T-cell (primary cell): ENCODE data around the gene CNPY4. TPM values are rescaled to one million over a fixed set of nuclear protein-coding genes. Genes with fewer than 3 reads are reported as not detected.

ENCODE experiments used
- ATAC-seq, 4 experiments: fragments of 200-7000 bp in 3 of 4; fragments of 150-1000 bp in 1 of 4; cut with Tn5 transposase; replicated peaks in 1 of 4; 1 replicate in 3 of 4; 2 replicates in 1 of 4; pipeline ENCODE4 v1.10.0; 2021; ENCODE audit warnings: moderate library complexity in 3 of 4, mild to moderate bottlenecking in 2 of 4, moderate number of reproducible peaks in 1 of 4
- CTCF ChIA-PET, 2 donors: fragments of 300-600 bp; sonication (Branson Sonifier 250); formaldehyde crosslinking; loops; one replicate each; lab custom pipeline; 2022; ENCODE audit warnings: antibody characterized with exemption in 2 of 2; lab: Charles Lee
- POLR2A ChIA-PET, 2 donors: fragments of 300-600 bp; sonication (Branson Sonifier 250); formaldehyde crosslinking; loops; one replicate each; lab custom pipeline; 2022; ENCODE audit warnings: antibody characterized with exemption in 2 of 2; lab: Charles Lee
- DNase-seq, 35 experiments: peaks; one replicate each; pipeline versions ENCODE4 v3.0.0 to v3.0.0-alpha.2; 2013 to 2023
- H3K27ac ChIP-seq: one replicate; pipeline ENCODE4 v1.5.1; 2013; ENCODE audit warnings: low read length
- H3K27me3 ChIP-seq, 2 experiments: replicated peaks in 1 of 2; 1 replicate in 1 of 2; 2 replicates in 1 of 2; pipeline versions ENCODE4 v1.6.1 to v1.7.0; 2013; ENCODE audit warnings: low read length in 1 of 2, mixed read lengths in 1 of 2; ENCODE audit not compliant: control insufficient read depth in 2 of 2, insufficient read depth in 2 of 2; ENCODE audit errors: extremely low read depth in 1 of 2
- H3K36me3 ChIP-seq, 2 donors: 1 replicate in 1 of 2; 2 replicates in 1 of 2; pipeline versions ENCODE4 v1.6.1 to v1.7.0; 2013; ENCODE audit warnings: low read length in 1 of 2; ENCODE audit not compliant: control insufficient read depth in 2 of 2, insufficient read depth in 1 of 2; ENCODE audit errors: extremely low read depth in 1 of 2
- H3K4me1 ChIP-seq, 2 experiments: 1 replicate in 1 of 2; 2 replicates in 1 of 2; pipeline versions ENCODE4 v1.6.1 to v1.7.0; 2013; ENCODE audit warnings: low read length in 2 of 2, mixed read lengths in 1 of 2; ENCODE audit not compliant: insufficient read depth in 2 of 2, control insufficient read depth in 1 of 2; ENCODE audit errors: extremely low read depth in 1 of 2
- H3K4me3 ChIP-seq, 2 donors: 1 replicate in 1 of 2; 2 replicates in 1 of 2; pipeline versions ENCODE4 v1.5.1 to v1.7.0; 2013; ENCODE audit warnings: mild to moderate bottlenecking in 2 of 2, low read length in 1 of 2, moderate library complexity in 1 of 2; ENCODE audit not compliant: control insufficient read depth in 1 of 2; ENCODE audit errors: extremely low read depth in 1 of 2
- H3K9me3 ChIP-seq: 2 replicates; pipeline ENCODE4 v1.7.0; 2013
- H3K27ac Mint-ChIP-seq, 2 donors: one replicate each; pipeline ENCODE4 v1.8.0; 2020 to 2021; ENCODE audit warnings: mild to moderate bottlenecking in 2 of 2, mixed read lengths in 2 of 2
- H3K27me3 Mint-ChIP-seq, 2 donors: one replicate each; pipeline ENCODE4 v1.8.0; 2021 to 2022; ENCODE audit warnings: mixed read lengths in 2 of 2
- H3K36me3 Mint-ChIP-seq: one replicate; pipeline ENCODE4 v1.8.0; 2021; ENCODE audit warnings: mixed read lengths
- H3K4me1 Mint-ChIP-seq, 3 donors: one replicate each; pipeline ENCODE4 v1.8.0; 2020 to 2022; ENCODE audit warnings: mixed read lengths in 3 of 3, mild to moderate bottlenecking in 1 of 3
- H3K4me3 Mint-ChIP-seq, 3 donors: one replicate each; pipeline ENCODE4 v1.8.0; 2020 to 2022; ENCODE audit warnings: mild to moderate bottlenecking in 3 of 3, mixed read lengths in 3 of 3, moderate library complexity in 3 of 3
- H3K9me3 Mint-ChIP-seq, 3 donors: one replicate each; pipeline ENCODE4 v1.8.0; 2020 to 2022; ENCODE audit warnings: mixed read lengths in 3 of 3
- WGBS: methylation state at CpG from one replicate; pipeline ENCODE4 v1.1.5; 2013; ENCODE audit warnings: missing lambda C conversion rate; ENCODE audit not compliant: insufficient coverage; 5-methylcytosine and 5-hydroxymethylcytosine counted together
- total RNA-seq, 35 experiments: library from RNA in 6 of 35; stranded (reverse) in 6 of 35; fragments of 120-200 nt in 1 of 35; gene quantifications; one replicate each; pipeline versions ENCODE4 v1.2.1 to v1.2.4 and lab custom pipeline; 2013 to 2026

CNPY4 gene
- total RNA-seq (10 to 100 TPM; 23.9 to 90.0 (median 79.6) TPM), total RNA-seq (lab: John Stamatoyannopoulos, UW) (3.3 to 112 (median 26.4) reads per million in 29 experiments)
- 35.6 TPM for total RNA-seq (2013)

GRCh38 chr7:100119072-100119969, at the start of gene CNPY4, which contains the start of gene TAF6:
Gene CNPY4, plus strand, starts transcription at chr7:100119634. Its CDS starts 111 bp downstream, at chr7:100119745.
Gene TAF6, minus strand, starts transcription at chr7:100119358. Its CDS starts 5,149 bp downstream, at chr7:100114209.
- ATAC-seq (peak; percentile 72 to 79 (median 77)), DNase-seq (peak; percentile 86 to 97 (median 93))
- no peaks in the 10 kb centered on the region for H3K9me3 ChIP-seq
- peak within 1 kb of the TSS; percentile 98 for H3K27ac ChIP-seq
- Mint-ChIP-seq H3K9me3 (no peaks in the 10 kb centered on the region), H3K4me3 (peak within 1 kb of the TSS; percentile 86 to 98 (median 96)), H3K27me3 (no peaks in the 10 kb centered on the region), H3K36me3 (peaks cover 8% of the 10 kb centered on the region), H3K4me1 (peaks cover 29 to 37% (median 29%) of the 10 kb centered on the region in 3 donors), H3K27ac (peak within 1 kb of the TSS; percentile 99)
- POLR2A ChIA-PET, result interaction anchor here in 1 of 2 donors (1.2 kb wide), 1 partner anchor 18 kb away, joined by 4 read pairs; the partner anchor contains the start of genes AP4M1 and MCM7
- H3K4me3 ChIP-seq, result peak within 1 kb of the TSS; percentile 92 to 98
- WGBS, result 0% methylated on average over 35 of the region's 49 CpGs
- peaks cover 9 to 29% of the 10 kb centered on the region in 2 experiments for H3K4me1 ChIP-seq
- H3K27me3 ChIP-seq, result no peaks in the 10 kb centered on the region
- CTCF ChIA-PET, result interaction anchor here in 1 of 2 donors (0.6 to 1.8 kb wide), 8 partner anchors 12 to 1075 kb away, joined by 3 to 9 read pairs (median 4); partner anchors contain the start of genes AP4M1, MCM7 and TRIM4
- peaks cover 0 to 12% of the 10 kb centered on the region in 2 donors for H3K36me3 ChIP-seq

DNA sequence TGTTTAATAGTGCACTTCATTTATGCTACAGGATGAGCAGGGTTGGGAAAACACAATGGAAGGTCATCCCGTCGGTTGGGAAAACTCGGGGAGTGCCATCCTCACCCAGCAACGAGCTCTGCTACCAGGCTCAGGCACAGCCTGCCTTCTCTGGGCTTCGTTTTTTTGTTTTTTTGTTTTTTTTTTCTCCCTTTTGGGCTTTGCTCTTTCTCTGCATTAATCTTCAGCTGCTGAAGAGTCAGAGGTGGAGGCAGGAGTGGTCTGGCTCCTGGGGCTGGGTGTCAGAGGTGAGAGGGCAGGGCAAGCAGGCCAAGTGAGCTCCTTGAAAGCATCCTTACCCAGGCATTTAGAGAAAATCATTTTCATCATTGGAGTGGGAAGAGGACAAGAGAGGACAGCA, 49.4 kb upstream of the CNPY4 start:
- no peak for DNase-seq
- WGBS, result no CpG with 5 or more reads among the region's 5 CpGs
- Mint-ChIP-seq H3K36me3 (peaks cover 60% of the 10 kb centered on the region), H3K27me3 (no peaks in the 10 kb centered on the region), H3K4me1 (no peaks in the 10 kb centered on the region), H3K4me3 (no peak overlapping the region), H3K27ac (no peak overlapping the region), H3K9me3 (peaks cover 11 to 22% (median 20%) of the 10 kb centered on the region in 3 donors)
- Histone ChIP-seq H3K9me3 (peaks cover 5% of the 10 kb centered on the region), H3K27ac (no peak overlapping the region), H3K4me1 (no peaks in the 10 kb centered on the region), H3K4me3 (no peak overlapping the region), H3K36me3 (peaks cover 42 to 52% of the 10 kb centered on the region in 2 donors), H3K27me3 (no peaks in the 10 kb centered on the region)
- ChIA-PET CTCF (interaction anchor here (0.7 kb wide), 2 partner anchors 80 to 174 kb away, joined by 6 to 8 read pairs; no protein-coding TSS in a partner anchor), POLR2A (interaction anchor here (0.6 to 0.7 kb wide), 2 partner anchors 30 to 452 kb away, joined by 5 to 7 read pairs; no protein-coding TSS in a partner anchor)
- ATAC-seq, result no peak

DNA sequence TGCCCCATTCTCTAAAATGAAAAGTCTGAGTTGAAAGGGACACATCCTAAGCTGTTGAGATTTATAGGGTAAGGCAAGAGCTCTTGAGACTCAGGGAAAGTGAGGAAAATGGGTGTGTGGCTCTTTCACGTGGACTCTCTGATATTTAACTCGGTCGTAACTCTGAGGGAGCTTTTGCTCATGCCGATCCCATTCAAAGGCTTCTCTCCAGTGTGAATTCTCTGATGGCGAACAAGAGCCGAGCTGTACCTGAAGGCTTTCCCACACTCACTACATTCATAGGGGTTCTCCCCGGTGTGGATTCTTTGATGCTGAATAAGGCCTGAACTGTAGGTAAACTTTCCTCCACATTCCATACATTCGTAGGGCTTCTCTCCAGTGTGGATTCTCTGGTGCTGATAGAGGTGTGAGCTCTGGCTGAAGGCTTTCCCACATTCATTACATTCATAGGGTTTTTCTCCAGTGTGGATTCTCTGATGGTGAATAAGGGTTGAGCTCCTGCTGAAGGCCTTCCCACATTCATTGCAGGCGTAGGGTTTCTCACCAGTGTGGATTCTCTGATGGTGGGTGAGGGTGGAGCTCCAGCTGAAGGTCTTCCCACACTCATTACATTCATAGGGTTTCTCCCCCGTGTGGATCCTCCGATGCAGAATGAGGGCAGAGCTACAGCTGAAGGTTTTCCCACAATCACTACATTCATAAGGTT, 48.3 kb upstream of the CNPY4 start:
- no peaks in the 10 kb centered on the region for H3K27me3 ChIP-seq
- Mint-ChIP-seq H3K9me3 (peaks cover 11 to 22% (median 20%) of the 10 kb centered on the region in 3 donors), H3K4me3 (no peak overlapping the region), H3K36me3 (peaks cover 71% of the 10 kb centered on the region), H3K27me3 (no peaks in the 10 kb centered on the region), H3K4me1 (no peaks in the 10 kb centered on the region), H3K27ac (no peak overlapping the region)
- WGBS, result 96% methylated on average over 4 of the region's 11 CpGs
- peak overlapping the region in 1 of 2 donors; percentile 11 for H3K4me3 ChIP-seq
- DNase-seq, result no peak
- no peak overlapping the region for H3K27ac ChIP-seq
- POLR2A ChIA-PET, result interaction anchor here in 1 of 2 donors (0.5 kb wide), 1 partner anchor 19 kb away, joined by 3 read pairs; no protein-coding TSS in a partner anchor
- ATAC-seq, result no peak
- H3K9me3 ChIP-seq, result peaks cover 5% of the 10 kb centered on the region
- H3K36me3 ChIP-seq, result peaks cover 42 to 63% of the 10 kb centered on the region in 2 donors
- CTCF ChIA-PET, result interaction anchor here in 1 of 2 donors (0.6 to 0.7 kb wide), 2 partner anchors 29 to 79 kb away, joined by 3 read pairs; no protein-coding TSS in a partner anchor
- no peaks in the 10 kb centered on the region for H3K4me1 ChIP-seq

DNA sequence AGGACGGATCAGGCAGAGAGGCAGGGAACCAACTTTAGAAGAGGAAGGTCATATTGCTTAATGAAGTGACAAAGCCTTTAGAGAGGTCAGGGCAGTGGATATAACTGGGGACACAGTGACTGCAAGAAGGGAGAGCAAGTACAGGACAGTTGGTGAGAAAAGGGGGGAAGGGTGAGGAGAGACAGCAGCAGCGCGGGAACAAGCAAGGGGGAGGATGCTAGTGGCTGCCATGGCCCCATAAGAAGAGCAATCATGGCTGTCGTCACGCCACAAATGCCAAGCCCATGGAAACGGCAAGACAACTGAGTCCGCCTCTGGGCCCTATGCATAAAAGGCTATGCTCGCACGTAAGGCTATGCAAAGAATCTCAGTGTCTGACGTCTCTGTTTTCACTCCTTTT, 47.0 kb upstream of the CNPY4 start:
- no peak for ATAC-seq
- Histone ChIP-seq H3K36me3 (peaks cover 44 to 74% of the 10 kb centered on the region in 2 donors), H3K27me3 (no peaks in the 10 kb centered on the region), H3K9me3 (peaks cover 5% of the 10 kb centered on the region), H3K27ac (no peak overlapping the region), H3K4me3 (no peak overlapping the region), H3K4me1 (no peaks in the 10 kb centered on the region)
- DNase-seq, result no peak
- ChIA-PET POLR2A (interaction anchor here in 1 of 2 donors (0.6 kb wide), 1 partner anchor 319 kb away, joined by 3 read pairs; no protein-coding TSS in a partner anchor), CTCF (interaction anchor here in 1 of 2 donors (0.6 kb wide), 1 partner anchor 1112 kb away, joined by 3 read pairs; no protein-coding TSS in a partner anchor)
- Mint-ChIP-seq H3K27ac (no peak overlapping the region), H3K4me3 (no peak overlapping the region), H3K4me1 (peaks cover 0 to 4% (median 0%) of the 10 kb centered on the region in 3 donors), H3K36me3 (peaks cover 75% of the 10 kb centered on the region), H3K27me3 (no peaks in the 10 kb centered on the region), H3K9me3 (peaks cover 11 to 22% (median 20%) of the 10 kb centered on the region in 3 donors)
- 100% methylated on average over 9 of the region's 10 CpGs for WGBS

GRCh38 chr7:100074841-100075240, 44.6 kb upstream of the CNPY4 start:
- WGBS, result 90% methylated on average over 2 of the region's 7 CpGs
- Mint-ChIP-seq H3K4me1 (peaks cover 7 to 15% (median 11%) of the 10 kb centered on the region in 3 donors), H3K9me3 (peaks cover 11 to 22% (median 20%) of the 10 kb centered on the region in 3 donors), H3K4me3 (no peak overlapping the region), H3K36me3 (peaks cover 78% of the 10 kb centered on the region), H3K27ac (no peak overlapping the region), H3K27me3 (no peaks in the 10 kb centered on the region)
- no peaks in the 10 kb centered on the region for H3K27me3 ChIP-seq
- H3K9me3 ChIP-seq, result peaks cover 5% of the 10 kb centered on the region
- ATAC-seq, result no peak
- H3K36me3 ChIP-seq, result peaks cover 38 to 90% of the 10 kb centered on the region in 2 donors
- no peak for DNase-seq
- ChIA-PET CTCF (no interaction called here), POLR2A (interaction anchor here in 1 of 2 donors (1.0 kb wide), 1 partner anchor 11 kb away, joined by 5 read pairs; no protein-coding TSS in a partner anchor)
- no peak overlapping the region for H3K4me3 ChIP-seq
- no peaks in the 10 kb centered on the region for H3K4me1 ChIP-seq
- H3K27ac ChIP-seq, result no peak overlapping the region
